Upper lobe of left lung (tissue), 4 donors: ENCODE results near the gene SUPT4H1.

Source experiments
- EP300 ChIP-seq, 4 donors: sonication (generic); formaldehyde crosslinking; IDR thresholded peaks; one replicate each; pipeline ENCODE4 v1.5.1; 2017; ENCODE audit warnings: antibody characterized with exemption in 4 of 4, control low read depth in 2 of 4
- TF ChIP-seq, protein P1 (sequence below), 6 experiments: fragments of 450-650 bp in 4 of 6; fragments of 200-600 bp in 2 of 6; sonication (generic) in 2 of 6; IDR thresholded peaks; one replicate each; pipeline ENCODE4 v1.5.1; 2016 to 2019; ENCODE audit warnings: antibody characterized with exemption in 6 of 6

DNA sequence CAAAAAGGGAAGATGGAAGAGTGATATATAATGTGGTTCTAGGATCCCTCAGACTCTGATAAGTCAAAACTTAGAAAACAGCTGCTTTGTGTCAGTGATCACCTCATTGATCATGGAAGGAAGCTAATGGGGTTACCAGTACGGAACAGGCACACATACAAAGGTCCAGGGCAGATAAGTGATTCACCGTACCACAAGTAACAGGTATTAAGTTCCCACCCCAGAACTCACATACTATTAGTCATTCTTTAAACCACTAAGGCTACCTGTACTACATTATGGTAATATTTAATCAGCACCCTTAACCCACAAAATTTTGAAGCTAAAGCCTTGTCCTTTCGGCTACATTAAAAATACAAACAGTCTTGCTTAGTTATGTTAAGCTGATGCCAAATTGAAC, 48.0 kb upstream of the SUPT4H1 start:
- TF ChIP-seq, protein P1, sequence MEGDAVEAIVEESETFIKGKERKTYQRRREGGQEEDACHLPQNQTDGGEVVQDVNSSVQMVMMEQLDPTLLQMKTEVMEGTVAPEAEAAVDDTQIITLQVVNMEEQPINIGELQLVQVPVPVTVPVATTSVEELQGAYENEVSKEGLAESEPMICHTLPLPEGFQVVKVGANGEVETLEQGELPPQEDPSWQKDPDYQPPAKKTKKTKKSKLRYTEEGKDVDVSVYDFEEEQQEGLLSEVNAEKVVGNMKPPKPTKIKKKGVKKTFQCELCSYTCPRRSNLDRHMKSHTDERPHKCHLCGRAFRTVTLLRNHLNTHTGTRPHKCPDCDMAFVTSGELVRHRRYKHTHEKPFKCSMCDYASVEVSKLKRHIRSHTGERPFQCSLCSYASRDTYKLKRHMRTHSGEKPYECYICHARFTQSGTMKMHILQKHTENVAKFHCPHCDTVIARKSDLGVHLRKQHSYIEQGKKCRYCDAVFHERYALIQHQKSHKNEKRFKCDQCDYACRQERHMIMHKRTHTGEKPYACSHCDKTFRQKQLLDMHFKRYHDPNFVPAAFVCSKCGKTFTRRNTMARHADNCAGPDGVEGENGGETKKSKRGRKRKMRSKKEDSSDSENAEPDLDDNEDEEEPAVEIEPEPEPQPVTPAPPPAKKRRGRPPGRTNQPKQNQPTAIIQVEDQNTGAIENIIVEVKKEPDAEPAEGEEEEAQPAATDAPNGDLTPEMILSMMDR (IDR thresholded peaks at IDR 0.05), result no peak
- no peak for TF ChIP-seq EP300 (IDR thresholded peaks at IDR 0.05)
